HG03558 (cell line): ENCODE measurements around the gene TMEM131L.
"Not testable (repeated sequence)": the region's sequence is repeated elsewhere in the genome, so short reads cannot be mapped to it uniquely, and the experiment has no call there.

ENCODE experiments used
- ATAC-seq: cut with Tn5 transposase; IDR thresholded peaks from one replicate; pipeline ENCODE4 v1.9.1; 2021; ENCODE audit warnings: moderate number of reproducible peaks; ENCODE audit not compliant: unreplicated experiment; ENCODE audit errors: extremely low read depth

Gene TMEM131L

GRCh38 chr4:153603835-153604234 is 137.7 kb downstream of the TMEM131L start:
- no peak for ATAC-seq

- ATAC-seq: not testable (repeated sequence)
Measured at GRCh38 chr4:153609070-153609469, 142.9 kb downstream of the TMEM131L start.

- no peak for ATAC-seq
Measured at GRCh38 chr4:153610623-153611376, 144.6 kb downstream of the TMEM131L start.

GRCh38 chr4:153611679-153612078 is 145.5 kb downstream of the TMEM131L start:
- ATAC-seq: no peak

GRCh38 chr4:153612878-153613277 is 146.7 kb downstream of the TMEM131L start:
- no peak for ATAC-seq

- no peak for ATAC-seq
Measured at GRCh38 chr4:153616006-153616555, 149.9 kb downstream of the TMEM131L start.

GRCh38 chr4:153618833-153619232 is 152.7 kb downstream of the TMEM131L start:
- no peak for ATAC-seq

- ATAC-seq: no peak
Measured at GRCh38 chr4:153619811-153620210, 153.7 kb downstream of the TMEM131L start.

GRCh38 chr4:153620352-153620751 is 154.2 kb downstream of the TMEM131L start:
- ATAC-seq: no peak

- no peak for ATAC-seq
Measured at GRCh38 chr4:153622093-153622492, 155.9 kb downstream of the TMEM131L start.

- no peak for ATAC-seq
Measured at GRCh38 chr4:153622778-153623240, 156.6 kb downstream of the TMEM131L start.

- no peak for ATAC-seq
Measured at GRCh38 chr4:153623491-153623890, 157.3 kb downstream of the TMEM131L start.

- no peak for ATAC-seq
Measured at GRCh38 chr4:153628796-153629315, 162.7 kb downstream of the TMEM131L start.

GRCh38 chr4:153629776-153630175 is 163.6 kb downstream of the TMEM131L start:
- ATAC-seq: no peak

GRCh38 chr4:153634738-153635353 is 168.7 kb downstream of the TMEM131L start:
- ATAC-seq: no peak

- ATAC-seq: no peak
Measured at GRCh38 chr4:153635846-153636245, 169.7 kb downstream of the TMEM131L start.

GRCh38 chr4:153637201-153637600 is 171.0 kb downstream of the TMEM131L start:
- ATAC-seq: no peak

- no peak for ATAC-seq
Measured at GRCh38 chr4:153638011-153638410, 171.9 kb downstream of the TMEM131L start.

GRCh38 chr4:153638999-153639398 is 172.8 kb downstream of the TMEM131L start:
- no peak for ATAC-seq

GRCh38 chr4:153639833-153640802 is 174.0 kb downstream of the TMEM131L start:
- ATAC-seq: no peak
